ENCODE results near the gene TLE6.
"Not testable (repeated sequence)": the region's sequence is repeated elsewhere in the genome, so short reads cannot be mapped to it uniquely, and the experiment has no call there.

The TLE6 gene
- total RNA-seq = 0 to 0.20 reads per million in 2 donors

GRCh38 chr19:2977001-2977745, at the start of gene TLE6:
TSS of gene TLE6 (plus strand) at chr19:2977564. CDS start at chr19:2978234, 670 bp downstream.
- DNase-seq = peak; percentile 81 to 96 (median 89)

- DNase-seq = no peak
These were observed 43.9 kb upstream of the TLE6 start for GRCh38 chr19:2933490-2933910.

- not testable (repeated sequence) for DNase-seq
These were observed 41.5 kb upstream of the TLE6 start for GRCh38 chr19:2935863-2936262.

- no peak for DNase-seq
These were observed 34.3 kb upstream of the TLE6 start for GRCh38 chr19:2942928-2943640.

GRCh38 chr19:2944403-2944774, 33.0 kb upstream of the TLE6 start:
- no peak for DNase-seq

- peak; percentile 95 to 99 (median 98) for DNase-seq
These were observed 32.4 kb upstream of the TLE6 start, which contains the start of gene ZNF77 for GRCh38 chr19:2944775-2945574. TSS of gene ZNF77 (minus strand) at chr19:2944971. CDS start at chr19:2944840, 131 bp downstream.

- no peak for DNase-seq
These were observed 31.7 kb upstream of the TLE6 start for GRCh38 chr19:2945575-2946184.

- DNase-seq = no peak
These were observed 27.5 kb upstream of the TLE6 start for GRCh38 chr19:2949939-2950285.

GRCh38 chr19:2950286-2951124, 26.9 kb upstream of the TLE6 start:
- DNase-seq = peak; percentile 99 to 100 (median 100)

- DNase-seq = no peak
These were observed 24.3 kb upstream of the TLE6 start for GRCh38 chr19:2952953-2953481.

GRCh38 chr19:2957160-2957559, 20.2 kb upstream of the TLE6 start:
- DNase-seq = no peak

- no peak for DNase-seq
These were observed 17.2 kb upstream of the TLE6 start for GRCh38 chr19:2960120-2960519.

- peak in 3 of 5 experiments; percentile 20 to 66 (median 64) for DNase-seq
These were observed 15.2 kb upstream of the TLE6 start for GRCh38 chr19:2962018-2962670.

- DNase-seq = no peak
These were observed 14.2 kb upstream of the TLE6 start for GRCh38 chr19:2963122-2963521.

- DNase-seq = not testable (repeated sequence)
These were observed 13.7 kb upstream of the TLE6 start for GRCh38 chr19:2963631-2964030.

GRCh38 chr19:2964874-2965273, 12.5 kb upstream of the TLE6 start:
- no peak for DNase-seq

GRCh38 chr19:2967972-2968371, 9.4 kb upstream of the TLE6 start:
- no peak for DNase-seq

GRCh38 chr19:2969104-2969504, 8.3 kb upstream of the TLE6 start:
- no peak for DNase-seq

GRCh38 chr19:2970201-2970835, 7.0 kb upstream of the TLE6 start:
- no peak for DNase-seq

GRCh38 chr19:2973229-2973628, 4.1 kb upstream of the TLE6 start:
- DNase-seq = no peak

All from T-helper 2 cell (primary cell).